GM12891 (cell line): ENCODE data around the gene SH2D5.
A peak's percentile ranks its signal among the peaks of the same experiment; 100 is the strongest.

ENCODE experiments used
- DNase-seq: peaks from one replicate; pipeline ENCODE4 v3.0.0; 2011; ENCODE audit warnings: low spot score; ENCODE audit not compliant: insufficient read length
- FAIRE-seq: peaks from 2 replicates; lab custom pipeline; 2011; peaks lifted over from hg19 to GRCh38; lab: Jason Lieb, UNC
- PAX5 ChIP-seq: IDR thresholded peaks from 2 replicates; pipeline ENCODE4 v1.6.1; 2011; ENCODE audit warnings: low read length, moderate library complexity, mild to moderate bottlenecking; ENCODE audit not compliant: insufficient read depth, severe bottlenecking
- POLR2A ChIP-seq: IDR thresholded peaks from 2 replicates; pipeline ENCODE4 v1.6.1; 2011; ENCODE audit warnings: low read depth, low read length, control low read depth
- POLR2AphosphoS5 ChIP-seq: IDR thresholded peaks from 2 replicates; pipeline ENCODE4 v1.6.1; 2011; ENCODE audit warnings: low read depth, low read length, control low read depth
- POU2F2 ChIP-seq: IDR thresholded peaks from 2 replicates; pipeline ENCODE4 v1.6.1; 2011; ENCODE audit warnings: low read depth, mild to moderate bottlenecking, control low read depth, low read length, moderate library complexity
- SPI1 ChIP-seq: IDR thresholded peaks from 2 replicates; pipeline ENCODE4 v1.6.1; 2011; ENCODE audit warnings: low read depth, low read length, control low read depth
- TAF1 ChIP-seq: IDR thresholded peaks from 2 replicates; pipeline ENCODE4 v1.6.1; 2011; ENCODE audit warnings: low read depth, low read length, control low read depth

The SH2D5 gene

DNA sequence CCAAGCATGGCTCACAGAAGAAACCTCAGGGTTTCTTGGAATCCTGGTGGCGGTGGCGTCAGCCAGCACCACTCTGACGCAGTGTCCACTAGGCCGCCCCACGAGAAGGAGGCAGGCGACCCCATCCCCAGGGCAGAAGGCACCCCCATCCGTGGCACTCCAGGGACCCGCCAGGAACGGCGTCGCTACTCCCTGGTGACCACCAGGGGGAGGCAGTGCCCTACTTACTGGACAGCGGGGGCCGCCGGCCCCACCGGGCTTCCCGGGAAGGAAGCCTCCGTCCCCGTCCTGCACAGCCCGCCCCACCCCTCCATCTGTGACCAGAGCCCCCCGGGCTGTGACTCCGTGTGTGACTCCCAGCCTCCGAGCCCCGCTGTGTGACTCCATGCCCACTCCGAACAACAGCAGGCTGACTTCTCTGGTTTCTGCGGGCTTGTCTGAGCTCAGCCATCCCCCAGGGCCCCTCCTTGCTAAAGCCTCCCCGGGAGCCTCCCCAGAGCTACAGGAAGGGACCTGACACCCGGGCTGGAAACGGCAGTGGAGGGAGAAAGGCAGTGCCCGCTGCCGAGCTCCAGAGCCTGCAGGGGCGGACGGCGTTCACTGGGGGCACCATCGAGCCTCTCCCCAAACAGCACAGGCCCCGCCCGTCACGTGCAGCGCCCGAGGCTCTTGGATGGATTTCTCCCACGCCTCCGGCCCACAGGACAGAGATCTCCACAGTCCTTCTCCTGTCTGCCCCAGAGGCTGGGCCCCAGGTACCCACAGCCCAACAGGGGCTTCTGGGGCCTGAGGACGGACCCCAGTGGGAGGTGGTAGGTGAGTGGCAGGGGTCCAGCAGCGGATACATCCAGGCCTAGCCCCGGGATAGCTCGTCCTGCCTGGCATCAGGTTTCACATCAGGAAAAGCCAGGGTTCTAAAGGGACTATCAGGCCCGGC is 35.8 kb downstream of the SH2D5 start:
- DNase-seq = peak; percentile 97
- peak; percentile 93 for FAIRE-seq
- TF ChIP-seq POLR2A (no peak), SPI1 (no peak), TAF1 (no peak), POLR2AphosphoS5 (no peak), POU2F2 (no peak), PAX5 (no peak)

DNA sequence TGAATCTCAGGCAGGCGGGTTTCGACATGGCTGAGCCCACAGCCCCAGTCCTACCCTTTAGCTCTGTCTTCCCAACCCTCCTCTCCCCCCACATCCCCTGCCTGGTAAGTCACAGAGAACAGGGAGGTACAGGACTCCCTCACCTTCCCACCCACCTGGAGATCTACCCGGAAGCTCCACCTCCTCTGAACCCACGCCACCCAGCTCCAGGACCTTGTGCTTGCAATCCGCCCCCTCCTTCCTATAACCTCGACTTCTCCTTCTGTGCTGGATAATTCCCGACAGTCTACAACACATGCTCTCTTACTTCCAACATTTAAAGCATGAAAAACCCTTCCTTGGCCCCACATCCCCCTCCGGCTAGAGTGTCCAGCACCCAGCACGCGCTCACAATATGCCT is 37.0 kb downstream of the SH2D5 start:
- FAIRE-seq = no peak
- no peak for DNase-seq
- no peak for TF ChIP-seq TAF1
- TF ChIP-seq PAX5 = no peak
- TF ChIP-seq POLR2AphosphoS5 = no peak

- DNase-seq (no peak), FAIRE-seq (no peak)
- TF ChIP-seq POU2F2 (no peak), POLR2A (no peak), PAX5 (no peak), POLR2AphosphoS5 (no peak), SPI1 (no peak), TAF1 (no peak)
Measured at GRCh38 chr1:20693623-20694022, 38.9 kb downstream of the SH2D5 start.

- DNase-seq (no peak), FAIRE-seq (no peak)
- TF ChIP-seq PAX5 (no peak), POU2F2 (no peak), POLR2A (no peak)
Measured at GRCh38 chr1:20691872-20692271, 40.6 kb downstream of the SH2D5 start.

DNA sequence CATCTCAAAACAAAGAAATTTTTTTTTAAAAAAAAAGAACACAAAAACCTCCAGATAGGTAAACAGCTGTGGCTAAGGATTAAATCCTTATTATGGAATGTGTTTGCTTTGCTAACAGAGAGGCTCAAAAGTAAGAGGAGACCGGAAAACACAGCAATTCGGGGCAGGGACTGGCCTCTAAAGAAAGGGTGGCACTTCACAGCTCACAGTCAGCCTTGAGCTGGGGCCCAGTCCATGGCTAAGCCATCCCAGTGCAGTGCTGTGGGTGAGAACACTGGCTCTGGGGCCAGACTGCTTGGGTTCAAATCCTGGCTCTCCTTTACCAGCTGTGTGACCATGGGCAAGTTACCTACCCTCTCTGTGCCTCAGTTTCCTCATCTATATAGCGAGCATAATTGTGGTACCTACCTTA is 42.9 kb downstream of the SH2D5 start:
- TF ChIP-seq TAF1 (no peak), POLR2AphosphoS5 (no peak), PAX5 (no peak), SPI1 (no peak), POU2F2 (no peak), POLR2A (no peak)
- DNase-seq = no peak
- no peak for FAIRE-seq

DNA sequence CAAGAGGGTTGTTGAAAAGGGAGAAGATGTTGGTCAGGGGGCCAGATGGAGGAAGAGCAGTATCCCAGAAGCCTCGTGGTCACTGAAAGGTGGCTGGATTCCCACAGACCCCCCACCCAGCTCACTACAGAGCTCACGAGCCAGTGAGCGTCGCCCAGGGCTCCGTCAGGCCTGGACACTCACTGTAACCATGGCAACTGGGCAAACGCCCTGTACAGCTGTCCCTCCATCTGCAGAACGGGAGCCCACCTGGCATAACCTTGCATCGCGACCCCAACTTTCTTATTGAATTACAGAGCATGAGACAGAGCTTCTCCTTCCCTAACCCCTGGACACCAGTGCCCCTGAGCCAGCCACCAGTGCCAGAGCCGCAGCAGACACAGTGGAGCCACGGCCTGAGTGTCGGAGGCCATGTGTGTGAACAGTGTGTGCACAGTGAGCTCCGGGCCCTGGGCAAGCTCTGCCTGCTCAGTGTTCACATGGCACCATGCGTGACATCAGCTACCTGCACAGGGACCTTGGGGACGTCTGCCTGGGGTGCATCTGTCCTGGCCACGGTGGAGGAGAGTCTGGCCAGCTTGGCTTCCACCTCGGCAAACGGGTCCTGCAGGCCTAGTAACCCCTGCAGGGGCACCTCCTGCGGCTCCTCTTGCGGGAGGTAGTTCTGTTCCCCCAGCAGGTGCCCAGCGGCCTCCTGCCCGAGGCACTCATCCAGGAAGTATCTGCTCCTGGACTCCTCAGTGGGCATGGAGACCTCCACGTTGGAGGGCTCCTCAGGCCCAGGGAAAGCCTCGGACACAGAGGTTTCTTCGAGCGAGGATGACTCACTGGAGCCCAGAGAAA is 45.4 kb downstream of the SH2D5 start:
- FAIRE-seq (no peak), DNase-seq (no peak)
- TF ChIP-seq PAX5 (no peak), POU2F2 (no peak), POLR2A (no peak), SPI1 (no peak), TAF1 (no peak), POLR2AphosphoS5 (no peak)

GRCh38 chr1:20685741-20686140 is 46.8 kb downstream of the SH2D5 start:
- TF ChIP-seq TAF1 (no peak), POLR2AphosphoS5 (no peak), PAX5 (no peak), POLR2A (no peak), POU2F2 (no peak), SPI1 (no peak)
- no peak for FAIRE-seq
- no peak for DNase-seq

DNA sequence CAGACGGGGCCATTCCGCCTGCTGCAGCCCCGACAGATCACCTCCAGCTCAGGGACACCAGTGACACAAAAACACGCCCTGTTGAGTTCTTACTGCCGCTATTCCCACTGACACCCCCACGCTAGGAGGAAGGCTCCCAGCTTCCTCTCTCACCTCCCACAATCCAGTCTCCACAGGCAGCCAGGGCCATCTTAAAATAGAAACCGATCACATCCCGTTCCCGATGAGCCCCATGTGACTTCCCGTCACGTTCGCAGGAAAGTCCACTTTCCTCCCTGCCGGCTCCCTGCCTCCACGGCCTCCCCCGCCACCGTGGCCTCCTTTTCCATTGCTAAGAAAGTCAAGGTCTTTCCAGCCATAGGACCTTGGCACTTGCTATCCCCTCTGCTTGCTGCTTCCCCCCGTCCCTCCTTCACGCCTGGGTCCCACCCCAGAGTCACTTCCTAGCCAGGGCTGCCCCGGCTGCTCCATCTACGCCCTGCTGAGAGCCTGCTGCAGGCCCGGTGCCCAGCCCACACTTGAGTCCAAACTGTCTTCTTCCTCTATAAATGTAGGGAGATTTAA is 47.3 kb downstream of the SH2D5 start:
- DNase-seq (no peak), FAIRE-seq (no peak)
- TF ChIP-seq POU2F2 (no peak), POLR2A (no peak), TAF1 (no peak), PAX5 (no peak), SPI1 (no peak), POLR2AphosphoS5 (no peak)

DNA sequence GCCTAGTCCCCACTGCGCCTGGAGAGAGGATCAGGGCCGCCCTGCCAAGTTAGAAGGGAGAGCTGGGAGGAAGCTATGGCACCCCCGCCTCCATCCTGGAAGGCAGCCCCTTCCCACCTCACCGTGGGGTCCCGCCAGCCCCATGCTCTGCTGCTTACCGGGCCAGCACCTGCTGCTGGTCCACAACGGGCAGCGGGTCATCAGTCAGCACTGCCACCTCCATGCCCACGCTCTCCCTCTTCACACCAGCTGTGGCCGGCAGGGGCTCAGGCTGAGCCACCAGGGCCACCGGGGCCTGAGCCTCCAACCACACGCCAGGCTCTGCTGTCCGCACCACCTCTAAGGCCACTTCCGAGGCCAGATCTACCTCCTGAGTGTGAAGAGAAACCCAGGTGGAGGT is 47.9 kb downstream of the SH2D5 start:
- TF ChIP-seq POLR2A (no peak), POLR2AphosphoS5 (no peak), SPI1 (no peak), TAF1 (no peak)
- no peak for DNase-seq
- FAIRE-seq = no peak
